C4-2B (cell line): ENCODE measurements around the gene IGFBP6.

Experiments used
- H3K27ac ChIP-seq: fragments of 450-650 bp; 2 replicates; pipeline ENCODE4 v1.5.1; 2017
- CTCF ChIP-seq: fragments of 450-650 bp; conservative IDR thresholded peaks from 2 replicates; pipeline ENCODE4 v1.5.1; 2017; ENCODE audit warnings: mild to moderate bottlenecking
- ZFX ChIP-seq: fragments of 450-650 bp; IDR thresholded peaks from 2 replicates; pipeline ENCODE4 v1.6.1; 2017

IGFBP6 gene

GRCh38 chr12:53151039-53151438 is 53.6 kb downstream of the IGFBP6 start:
- TF ChIP-seq ZFX (no peak), CTCF (no peak)

More at GRCh38 chr12:53151039-53151438, 53.6 kb downstream of the IGFBP6 start:
- no peak overlapping the region for H3K27ac ChIP-seq
